SU-DHL-6 (cell line): ENCODE results near the gene GPR12.

Experiments used
- EZH2phosphoT487 ChIP-seq: fragments of 200-600 bp; sonication (generic), shearing (Covaris generic); conservative IDR thresholded peaks from 2 replicates; pipeline ENCODE4 v1.6.1; 2018; ENCODE audit warnings: mild to moderate bottlenecking, antibody characterized with exemption, low read length, moderate library complexity, mixed read lengths
- TF ChIP-seq, protein P1 (sequence below): fragments of 200-600 bp; sonication (generic); IDR thresholded peaks from one replicate; pipeline ENCODE4 v1.5.1; 2017; ENCODE audit warnings: antibody characterized with exemption, mild to moderate bottlenecking, low read length, moderate library complexity; ENCODE audit not compliant: insufficient read depth, poor library complexity, severe bottlenecking

GRCh38 chr13:26718872-26719271, 41.7 kb downstream of the GPR12 start:
- TF ChIP-seq, protein P1, sequence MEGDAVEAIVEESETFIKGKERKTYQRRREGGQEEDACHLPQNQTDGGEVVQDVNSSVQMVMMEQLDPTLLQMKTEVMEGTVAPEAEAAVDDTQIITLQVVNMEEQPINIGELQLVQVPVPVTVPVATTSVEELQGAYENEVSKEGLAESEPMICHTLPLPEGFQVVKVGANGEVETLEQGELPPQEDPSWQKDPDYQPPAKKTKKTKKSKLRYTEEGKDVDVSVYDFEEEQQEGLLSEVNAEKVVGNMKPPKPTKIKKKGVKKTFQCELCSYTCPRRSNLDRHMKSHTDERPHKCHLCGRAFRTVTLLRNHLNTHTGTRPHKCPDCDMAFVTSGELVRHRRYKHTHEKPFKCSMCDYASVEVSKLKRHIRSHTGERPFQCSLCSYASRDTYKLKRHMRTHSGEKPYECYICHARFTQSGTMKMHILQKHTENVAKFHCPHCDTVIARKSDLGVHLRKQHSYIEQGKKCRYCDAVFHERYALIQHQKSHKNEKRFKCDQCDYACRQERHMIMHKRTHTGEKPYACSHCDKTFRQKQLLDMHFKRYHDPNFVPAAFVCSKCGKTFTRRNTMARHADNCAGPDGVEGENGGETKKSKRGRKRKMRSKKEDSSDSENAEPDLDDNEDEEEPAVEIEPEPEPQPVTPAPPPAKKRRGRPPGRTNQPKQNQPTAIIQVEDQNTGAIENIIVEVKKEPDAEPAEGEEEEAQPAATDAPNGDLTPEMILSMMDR, result no peak
- TF ChIP-seq EZH2phosphoT487, result no peak
